ENCODE measurements around the gene CEACAM20.

- TF ChIP-seq POLR2AphosphoS5 (IDR thresholded peaks at IDR 0.05; ENCODE audit: low read depth, low read length): no peak
- TF ChIP-seq, protein P1, sequence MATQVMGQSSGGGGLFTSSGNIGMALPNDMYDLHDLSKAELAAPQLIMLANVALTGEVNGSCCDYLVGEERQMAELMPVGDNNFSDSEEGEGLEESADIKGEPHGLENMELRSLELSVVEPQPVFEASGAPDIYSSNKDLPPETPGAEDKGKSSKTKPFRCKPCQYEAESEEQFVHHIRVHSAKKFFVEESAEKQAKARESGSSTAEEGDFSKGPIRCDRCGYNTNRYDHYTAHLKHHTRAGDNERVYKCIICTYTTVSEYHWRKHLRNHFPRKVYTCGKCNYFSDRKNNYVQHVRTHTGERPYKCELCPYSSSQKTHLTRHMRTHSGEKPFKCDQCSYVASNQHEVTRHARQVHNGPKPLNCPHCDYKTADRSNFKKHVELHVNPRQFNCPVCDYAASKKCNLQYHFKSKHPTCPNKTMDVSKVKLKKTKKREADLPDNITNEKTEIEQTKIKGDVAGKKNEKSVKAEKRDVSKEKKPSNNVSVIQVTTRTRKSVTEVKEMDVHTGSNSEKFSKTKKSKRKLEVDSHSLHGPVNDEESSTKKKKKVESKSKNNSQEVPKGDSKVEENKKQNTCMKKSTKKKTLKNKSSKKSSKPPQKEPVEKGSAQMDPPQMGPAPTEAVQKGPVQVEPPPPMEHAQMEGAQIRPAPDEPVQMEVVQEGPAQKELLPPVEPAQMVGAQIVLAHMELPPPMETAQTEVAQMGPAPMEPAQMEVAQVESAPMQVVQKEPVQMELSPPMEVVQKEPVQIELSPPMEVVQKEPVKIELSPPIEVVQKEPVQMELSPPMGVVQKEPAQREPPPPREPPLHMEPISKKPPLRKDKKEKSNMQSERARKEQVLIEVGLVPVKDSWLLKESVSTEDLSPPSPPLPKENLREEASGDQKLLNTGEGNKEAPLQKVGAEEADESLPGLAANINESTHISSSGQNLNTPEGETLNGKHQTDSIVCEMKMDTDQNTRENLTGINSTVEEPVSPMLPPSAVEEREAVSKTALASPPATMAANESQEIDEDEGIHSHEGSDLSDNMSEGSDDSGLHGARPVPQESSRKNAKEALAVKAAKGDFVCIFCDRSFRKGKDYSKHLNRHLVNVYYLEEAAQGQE (IDR thresholded peaks at IDR 0.05; ENCODE audit: insufficient read depth in 1 of 2, low read depth in 2 of 2, low read length in 2 of 2): no peak
Measured at GRCh38 chr19:44571830-44572580, 42.5 kb upstream of the CEACAM20 start.
